HG03196 (cell line): ENCODE data around the gene SNX22.

Experiments used
- ATAC-seq: cut with Tn5 transposase; IDR thresholded peaks from one replicate; pipeline ENCODE4 v1.9.1; 2021; ENCODE audit not compliant: unreplicated experiment

Gene SNX22

GRCh38 chr15:64133623-64134344 lies 17.7 kb upstream of the SNX22 start:
- ATAC-seq: no peak

GRCh38 chr15:64134345-64134829 lies 17.1 kb upstream of the SNX22 start:
- ATAC-seq: no peak

GRCh38 chr15:64136347-64136746 lies 15.2 kb upstream of the SNX22 start:
- ATAC-seq: no peak

- ATAC-seq: no peak
Observed at GRCh38 chr15:64137226-64137833, 14.2 kb upstream of the SNX22 start.

- no peak for ATAC-seq
Observed at GRCh38 chr15:64138331-64138941, 13.1 kb upstream of the SNX22 start.

GRCh38 chr15:64141798-64142512 lies 9.6 kb upstream of the SNX22 start:
- ATAC-seq: no peak

GRCh38 chr15:64143276-64143675 lies 8.3 kb upstream of the SNX22 start:
- ATAC-seq: no peak

GRCh38 chr15:64144192-64144564 lies 7.4 kb upstream of the SNX22 start:
- ATAC-seq: no peak

GRCh38 chr15:64144565-64145281 lies 6.8 kb upstream of the SNX22 start:
- peak; percentile 52 for ATAC-seq

- ATAC-seq: no peak
Observed at GRCh38 chr15:64146041-64146440, 5.5 kb upstream of the SNX22 start.

- ATAC-seq: no peak
Observed at GRCh38 chr15:64146520-64146884, 5.0 kb upstream of the SNX22 start.

GRCh38 chr15:64146885-64147681 lies 4.4 kb upstream of the SNX22 start:
- ATAC-seq: no peak

- no peak for ATAC-seq
Observed at GRCh38 chr15:64148168-64148567, 3.4 kb upstream of the SNX22 start.

GRCh38 chr15:64148581-64148980 lies 3.0 kb upstream of the SNX22 start:
- ATAC-seq: no peak

- no peak for ATAC-seq
Observed at GRCh38 chr15:64149424-64149823, 2.1 kb upstream of the SNX22 start.

- no peak for ATAC-seq
Observed at GRCh38 chr15:64149893-64150578, 1.5 kb upstream of the SNX22 start.

GRCh38 chr15:64152507-64153387 lies 1.2 kb downstream of the SNX22 start:
- ATAC-seq: no peak

- peak; percentile 55 for ATAC-seq
Observed at GRCh38 chr15:64153480-64154367, 2.2 kb downstream of the SNX22 start.
